ENCODE measurements around the gene NUCKS1.

The NUCKS1 gene

GRCh38 chr1:205668951-205669340 is 81.0 kb downstream of the NUCKS1 start:
- no peak for DNase-seq

GRCh38 chr1:205667909-205668643 is 81.9 kb downstream of the NUCKS1 start:
- DNase-seq: no peak

- DNase-seq: no peak
These were observed 83.4 kb downstream of the NUCKS1 start for GRCh38 chr1:205666372-205667166.

- DNase-seq: no peak
These were observed 84.6 kb downstream of the NUCKS1 start for GRCh38 chr1:205665201-205666045.

GRCh38 chr1:205664399-205665017 is 85.5 kb downstream of the NUCKS1 start:
- DNase-seq: no peak

- no peak for DNase-seq
These were observed 86.6 kb downstream of the NUCKS1 start for GRCh38 chr1:205663286-205663936.
